GM18519 (cell line): ENCODE measurements around the gene RUNX2.

Experiments
- ATAC-seq: cut with Tn5 transposase; IDR thresholded peaks from one replicate; pipeline ENCODE4 v1.9.1; 2021; ENCODE audit warnings: mild to moderate bottlenecking, moderate library complexity; ENCODE audit not compliant: unreplicated experiment, low FRiP score

The RUNX2 gene

DNA sequence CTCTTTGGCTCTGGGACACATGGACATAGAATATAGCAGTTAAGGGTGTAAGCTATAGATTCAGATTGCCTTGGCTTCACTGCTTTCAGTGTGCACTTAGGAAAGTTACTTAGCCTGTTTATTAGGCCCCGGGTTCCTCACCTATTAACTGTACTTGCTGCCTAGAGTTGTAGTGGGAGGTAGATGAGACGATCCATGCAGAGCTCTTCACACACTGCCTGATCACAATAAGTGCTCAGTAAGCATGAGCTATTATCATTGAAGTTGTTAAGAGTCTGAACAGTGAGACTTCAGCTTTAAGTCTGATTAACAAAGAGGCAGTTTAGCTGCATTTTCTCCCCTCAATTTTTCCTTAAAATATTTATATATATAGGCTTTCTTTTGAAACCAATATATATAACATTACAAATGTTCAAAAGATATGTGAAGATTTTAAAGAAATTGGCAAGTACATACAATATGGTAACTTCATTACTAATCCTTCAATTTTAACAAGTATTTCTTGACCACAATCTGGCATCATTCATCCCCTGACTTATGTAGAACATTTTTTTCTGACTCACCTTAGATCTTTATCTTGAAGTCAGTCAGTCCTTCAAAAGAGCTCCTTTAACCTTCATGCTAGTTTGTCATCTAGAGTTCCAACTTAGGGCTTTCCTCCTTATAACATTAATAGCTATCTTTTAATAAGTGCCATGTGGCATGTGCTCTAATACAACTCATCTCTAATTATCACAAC is 70.1 kb downstream of the RUNX2 start:
- no peak for ATAC-seq

DNA sequence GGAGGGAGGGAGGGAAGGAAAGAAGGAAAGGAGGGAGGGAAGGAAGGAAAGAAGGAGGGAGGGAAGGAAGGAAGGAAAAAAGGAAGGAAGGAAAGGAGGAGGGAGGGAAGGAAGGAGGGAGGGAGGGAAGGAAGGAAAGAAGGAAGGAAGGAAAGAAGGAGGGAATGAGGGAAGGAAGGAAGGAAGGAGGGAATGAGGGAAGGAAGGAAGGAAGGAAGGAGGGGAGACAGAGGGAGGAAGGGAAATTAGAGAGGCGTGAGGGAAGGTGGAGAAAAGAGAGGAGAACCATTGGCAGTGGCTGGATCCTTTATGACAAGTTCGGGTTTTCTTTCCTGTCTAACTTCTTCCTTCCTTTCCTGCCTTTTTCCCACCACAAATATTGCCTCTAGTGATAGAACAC is 71.9 kb downstream of the RUNX2 start:
- no peak for ATAC-seq

DNA sequence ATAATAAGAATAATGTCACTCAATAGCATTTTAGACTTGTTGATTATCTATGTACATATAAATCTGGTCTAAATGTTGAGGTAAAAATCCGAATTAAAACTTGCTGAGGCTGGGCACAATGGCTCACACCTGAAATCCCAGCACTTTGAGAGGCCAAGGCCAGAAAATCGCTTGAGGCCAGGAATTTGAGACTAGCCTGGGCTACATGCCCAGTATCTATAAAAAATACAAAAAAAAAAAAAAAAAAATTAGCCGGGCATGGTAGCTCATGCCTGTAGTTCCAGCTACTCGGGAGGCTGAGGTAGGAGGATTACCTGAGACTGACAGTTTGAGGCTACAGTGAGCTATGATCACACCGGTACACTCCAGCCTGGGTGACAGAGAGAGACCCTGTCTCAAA is 83.8 kb downstream of the RUNX2 start:
- no peak for ATAC-seq

DNA sequence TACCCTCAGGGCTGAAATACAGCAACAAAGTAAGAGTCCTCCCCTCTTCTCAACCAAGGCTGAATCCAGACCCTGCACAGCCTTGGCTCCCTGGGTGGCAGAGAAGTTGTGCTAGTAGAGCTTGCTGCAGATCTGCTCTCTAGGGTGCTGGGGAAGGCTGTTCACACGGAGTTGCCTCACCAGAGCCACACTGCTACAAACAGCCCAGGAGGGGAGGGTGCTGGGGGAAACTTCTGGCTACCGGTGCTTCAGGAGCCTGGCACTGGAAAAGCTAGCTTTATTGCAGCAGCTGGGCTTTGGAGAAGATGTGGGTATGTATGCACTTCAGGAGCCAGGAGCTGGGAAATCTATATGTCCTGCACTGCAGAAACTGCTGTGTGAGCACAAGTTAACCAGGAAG is 87.2 kb downstream of the RUNX2 start:
- ATAC-seq: no peak

DNA sequence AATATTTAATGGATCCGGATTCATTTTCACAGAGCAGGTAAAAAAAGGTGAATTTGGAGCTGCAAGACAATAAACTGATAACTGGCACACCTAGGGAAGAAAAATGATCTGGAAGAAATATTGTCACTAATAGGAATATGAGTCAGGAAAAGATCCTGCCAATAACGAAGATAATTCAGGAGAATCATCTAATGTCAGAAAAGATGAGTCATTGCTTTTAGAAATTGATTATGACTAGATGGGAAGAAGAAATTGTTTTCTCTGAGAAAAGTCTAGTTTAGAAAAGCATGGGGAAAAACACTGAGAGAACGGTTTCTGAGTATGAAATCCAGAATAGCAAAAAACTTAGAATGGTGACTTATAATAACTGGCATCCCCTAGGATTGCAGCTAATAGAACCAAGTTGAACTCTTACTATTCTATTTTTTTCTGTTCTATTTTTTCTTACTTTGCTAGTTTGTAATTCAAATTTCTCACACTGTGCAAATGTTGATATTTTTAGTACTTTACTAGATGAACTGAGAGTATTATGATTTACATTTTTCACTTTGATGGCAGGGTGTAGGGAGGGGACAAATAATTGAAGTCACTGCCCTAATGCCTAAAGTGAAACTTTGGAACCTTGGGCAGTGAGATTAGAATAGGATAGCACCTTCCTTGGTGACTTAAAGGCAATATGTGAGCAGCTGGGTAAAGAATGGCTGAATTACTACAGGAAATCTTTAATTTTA is 87.8 kb downstream of the RUNX2 start:
- ATAC-seq: no peak

DNA sequence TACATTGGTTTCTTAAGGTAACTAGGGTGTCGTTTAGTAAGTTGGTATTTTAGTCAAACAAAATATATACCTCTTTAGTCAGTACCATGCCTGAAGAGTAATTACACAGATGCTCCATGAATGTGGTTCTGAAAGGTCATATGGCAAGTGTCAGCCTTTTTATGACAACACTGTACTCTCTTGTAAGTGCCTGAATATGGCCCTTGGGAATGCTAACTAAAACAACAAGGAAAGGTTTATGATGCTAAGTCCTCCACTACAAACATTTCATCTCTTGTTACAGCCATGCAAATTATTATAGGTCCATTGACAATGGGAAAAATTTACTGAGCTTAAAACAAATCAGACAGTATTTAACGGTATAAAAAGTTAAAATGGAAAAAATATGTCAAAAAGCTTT is 88.6 kb downstream of the RUNX2 start:
- ATAC-seq: no peak

DNA sequence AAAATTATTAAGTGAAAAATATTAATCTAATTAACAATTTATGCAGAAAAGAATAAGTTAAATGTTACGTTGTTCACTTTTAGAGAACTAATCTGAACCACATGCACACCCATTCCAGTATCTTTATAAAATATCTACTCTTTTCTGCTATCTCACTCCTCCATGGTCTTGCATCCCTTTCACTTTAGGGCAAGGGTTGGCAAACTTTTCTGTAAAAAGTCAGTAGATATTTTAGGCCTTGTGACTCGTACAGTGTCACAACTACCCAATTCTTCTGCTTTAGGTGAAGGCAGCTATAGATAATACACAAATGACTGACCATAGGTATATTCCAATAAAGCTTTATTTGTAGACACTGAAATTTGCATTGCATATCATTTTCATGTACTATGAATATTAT is 89.3 kb downstream of the RUNX2 start:
- no peak for ATAC-seq

DNA sequence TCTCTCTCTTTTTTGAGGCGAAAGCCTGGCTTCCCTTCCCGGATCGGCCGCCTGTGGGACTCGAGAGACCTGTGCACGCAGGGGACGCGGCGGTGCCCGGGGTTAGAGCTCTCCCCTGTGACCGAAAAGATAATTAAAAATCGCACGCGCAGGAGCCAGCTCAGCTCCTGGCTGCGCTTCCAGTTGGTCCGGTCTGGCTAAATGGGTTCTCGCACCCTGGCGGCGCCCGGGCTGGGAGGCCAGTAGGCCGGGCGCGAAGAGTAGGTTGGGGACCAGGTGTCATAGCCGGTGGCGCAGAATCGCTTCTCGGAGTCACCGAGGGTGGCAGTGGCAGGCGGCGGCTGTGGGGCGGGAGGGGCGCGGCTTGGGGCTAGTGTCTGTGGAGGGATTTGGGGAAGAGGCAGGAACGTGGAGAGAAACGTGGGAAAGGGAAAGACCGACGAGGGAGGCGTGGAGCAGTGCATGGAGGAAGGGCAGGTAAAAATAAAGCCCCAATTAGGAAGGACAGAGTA is 91.5 kb downstream of the RUNX2 start:
- no peak for ATAC-seq

DNA sequence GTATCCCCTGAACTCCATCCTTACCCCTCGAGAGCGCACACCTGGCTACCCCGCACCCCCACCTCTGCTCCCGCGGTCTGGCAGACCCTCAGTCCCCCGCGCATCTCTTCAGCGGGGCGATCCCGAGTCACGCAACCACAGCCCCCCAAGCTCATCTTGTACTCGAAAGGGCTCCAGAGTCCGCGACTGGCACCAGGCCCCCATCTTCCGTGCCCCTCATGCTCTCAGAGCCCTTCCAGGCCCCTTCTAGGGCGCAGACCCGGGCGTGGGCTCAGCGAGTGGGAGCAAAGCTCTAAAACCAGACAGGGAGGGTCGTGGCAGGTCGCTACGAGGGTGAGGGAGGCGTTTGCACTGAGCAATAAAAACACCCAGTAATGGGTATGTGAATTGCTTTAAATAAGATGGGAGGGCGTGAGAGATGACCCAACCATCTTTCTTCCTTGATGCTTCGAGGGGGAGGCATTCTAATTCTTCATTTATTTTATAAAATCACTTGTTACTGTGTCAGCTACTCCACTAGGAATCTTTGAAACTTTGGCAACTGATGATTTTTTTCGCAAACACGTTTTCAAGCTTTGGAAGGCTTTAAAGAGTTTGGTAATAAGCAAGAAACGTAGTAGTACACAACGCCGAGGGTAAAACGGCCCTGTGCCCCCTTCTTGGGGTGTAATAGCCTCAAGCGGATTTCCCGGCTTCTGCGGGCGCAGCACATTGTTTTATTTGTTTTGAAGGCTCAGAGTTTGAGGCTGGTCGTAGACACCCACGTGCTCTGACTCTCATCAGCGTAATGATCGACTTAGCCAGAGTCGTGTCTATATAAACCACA is 92.2 kb downstream of the RUNX2 start:
- ATAC-seq: no peak

DNA sequence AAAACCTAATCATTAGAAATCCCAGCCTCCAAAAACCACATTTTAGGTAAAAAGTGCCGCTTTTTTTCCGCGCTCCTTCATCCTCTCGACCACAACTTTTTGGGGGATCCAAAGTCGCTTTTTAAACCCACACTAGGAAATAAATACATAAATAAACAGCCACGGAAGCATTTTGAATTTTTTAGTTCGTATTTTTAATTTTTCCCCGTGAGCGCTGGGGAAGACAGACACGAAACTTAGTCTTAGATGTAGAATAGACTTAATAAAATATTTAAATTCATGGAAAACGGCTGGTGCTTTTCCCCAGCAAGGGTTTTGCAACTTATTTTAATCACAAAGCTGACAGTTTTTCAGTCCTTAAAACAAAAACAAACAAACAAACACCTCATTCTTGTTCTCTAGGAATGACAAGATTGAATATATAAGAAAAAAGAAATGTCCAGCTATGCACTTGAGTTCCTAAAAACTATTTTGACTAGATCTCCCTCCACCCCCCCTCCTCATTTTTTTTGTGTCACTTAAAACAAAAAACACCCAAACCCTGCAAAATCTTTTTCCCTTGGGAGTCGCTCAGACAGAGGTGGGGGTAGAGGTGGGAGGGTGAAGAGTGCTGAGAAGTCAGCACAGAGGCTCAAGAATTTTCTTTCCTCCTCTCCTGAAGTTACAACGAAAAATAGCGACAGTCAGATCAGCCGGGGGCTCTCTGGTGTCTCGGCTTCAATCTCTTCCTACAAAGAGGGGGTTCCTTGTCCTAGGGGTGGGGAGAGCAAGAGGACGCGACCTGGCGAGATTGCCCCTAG is 93.0 kb downstream of the RUNX2 start:
- ATAC-seq: no peak

DNA sequence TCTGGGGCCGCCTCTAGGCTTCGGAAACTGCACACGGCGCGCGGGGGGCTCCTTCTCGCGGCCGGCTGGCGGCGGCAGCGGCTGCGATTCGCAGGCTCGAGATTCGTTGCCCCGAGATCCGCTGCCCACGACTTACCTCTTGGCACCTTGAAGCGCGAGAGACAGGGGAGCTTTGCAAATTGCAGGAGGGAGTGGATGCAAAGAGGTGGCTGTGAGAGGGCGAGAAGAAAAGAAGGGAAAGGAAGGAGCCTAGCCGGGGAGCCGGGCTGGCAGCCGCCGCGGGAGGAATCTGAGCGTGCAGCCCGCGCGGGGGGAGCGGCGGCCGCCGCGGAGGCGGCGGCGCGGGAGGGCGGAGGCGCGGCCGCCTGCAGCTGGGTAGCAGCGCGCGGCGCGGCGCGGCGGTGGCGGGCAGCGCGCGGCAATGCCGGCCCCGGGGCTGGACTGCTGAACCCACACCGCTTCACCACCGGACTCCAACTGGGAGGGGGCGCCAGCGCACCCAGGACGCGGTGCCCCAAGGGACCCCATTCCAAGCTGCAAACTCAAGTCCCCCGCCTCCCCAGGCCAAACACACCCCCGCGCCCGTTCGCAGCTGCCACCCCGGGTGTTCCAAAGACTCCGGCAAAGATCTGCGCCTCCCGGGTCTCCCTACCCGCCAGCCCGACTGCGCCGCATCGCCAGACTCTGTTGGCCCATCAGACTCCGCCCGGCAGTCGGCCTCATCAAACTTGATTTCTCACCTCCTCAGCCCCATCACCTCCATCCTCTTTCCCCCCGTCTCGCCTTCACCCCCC is 93.8 kb downstream of the RUNX2 start:
- ATAC-seq: no peak

DNA sequence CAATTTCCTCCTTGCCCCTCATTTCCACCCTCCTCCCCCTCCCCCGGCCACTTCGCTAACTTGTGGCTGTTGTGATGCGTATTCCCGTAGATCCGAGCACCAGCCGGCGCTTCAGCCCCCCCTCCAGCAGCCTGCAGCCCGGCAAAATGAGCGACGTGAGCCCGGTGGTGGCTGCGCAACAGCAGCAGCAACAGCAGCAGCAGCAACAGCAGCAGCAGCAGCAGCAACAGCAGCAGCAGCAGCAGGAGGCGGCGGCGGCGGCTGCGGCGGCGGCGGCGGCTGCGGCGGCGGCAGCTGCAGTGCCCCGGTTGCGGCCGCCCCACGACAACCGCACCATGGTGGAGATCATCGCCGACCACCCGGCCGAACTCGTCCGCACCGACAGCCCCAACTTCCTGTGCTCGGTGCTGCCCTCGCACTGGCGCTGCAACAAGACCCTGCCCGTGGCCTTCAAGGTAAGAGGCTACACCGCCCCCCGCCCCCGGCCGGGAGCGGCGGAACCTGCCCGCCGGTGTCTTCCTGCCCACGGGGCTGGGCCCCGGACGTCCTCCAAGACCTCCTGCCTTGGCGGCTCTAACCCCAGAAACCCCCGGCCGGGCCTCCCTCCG is 94.5 kb downstream of the RUNX2 start:
- no peak for ATAC-seq

DNA sequence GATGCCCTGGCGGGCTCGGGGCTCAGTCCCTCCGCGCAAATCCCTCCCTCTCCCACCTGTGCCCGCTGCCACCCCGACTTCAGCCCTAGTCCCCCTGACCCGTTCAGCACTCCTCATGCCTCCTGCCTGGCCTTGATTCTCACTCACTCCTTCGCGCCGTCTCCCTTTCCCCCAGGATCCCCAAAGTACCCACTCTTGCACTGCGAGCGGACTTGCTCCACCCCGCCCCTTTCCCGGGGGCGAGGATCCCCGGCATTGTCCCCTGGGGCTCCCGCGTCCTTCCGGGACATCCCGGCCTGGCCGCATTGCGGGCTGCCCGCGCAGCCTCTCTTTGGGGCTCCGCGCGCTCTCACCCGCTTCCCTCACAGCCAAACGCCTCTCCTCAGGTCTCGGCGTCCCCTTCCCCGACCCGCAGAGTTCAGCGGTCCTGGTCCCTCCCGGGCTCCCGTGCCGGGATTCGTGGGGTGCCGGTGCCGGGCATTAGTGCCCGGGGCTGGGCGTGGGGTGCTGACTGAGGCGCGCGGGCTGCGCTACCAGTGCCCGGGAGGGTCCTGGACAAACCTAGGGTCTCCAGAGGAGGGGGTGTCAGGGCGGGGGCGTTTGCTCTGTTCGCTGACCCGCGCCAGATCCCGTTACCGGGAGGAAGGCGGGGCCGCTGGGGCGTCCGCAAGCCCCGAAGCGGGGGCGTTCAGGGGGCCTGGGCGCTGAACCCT is 95.1 kb downstream of the RUNX2 start:
- no peak for ATAC-seq

DNA sequence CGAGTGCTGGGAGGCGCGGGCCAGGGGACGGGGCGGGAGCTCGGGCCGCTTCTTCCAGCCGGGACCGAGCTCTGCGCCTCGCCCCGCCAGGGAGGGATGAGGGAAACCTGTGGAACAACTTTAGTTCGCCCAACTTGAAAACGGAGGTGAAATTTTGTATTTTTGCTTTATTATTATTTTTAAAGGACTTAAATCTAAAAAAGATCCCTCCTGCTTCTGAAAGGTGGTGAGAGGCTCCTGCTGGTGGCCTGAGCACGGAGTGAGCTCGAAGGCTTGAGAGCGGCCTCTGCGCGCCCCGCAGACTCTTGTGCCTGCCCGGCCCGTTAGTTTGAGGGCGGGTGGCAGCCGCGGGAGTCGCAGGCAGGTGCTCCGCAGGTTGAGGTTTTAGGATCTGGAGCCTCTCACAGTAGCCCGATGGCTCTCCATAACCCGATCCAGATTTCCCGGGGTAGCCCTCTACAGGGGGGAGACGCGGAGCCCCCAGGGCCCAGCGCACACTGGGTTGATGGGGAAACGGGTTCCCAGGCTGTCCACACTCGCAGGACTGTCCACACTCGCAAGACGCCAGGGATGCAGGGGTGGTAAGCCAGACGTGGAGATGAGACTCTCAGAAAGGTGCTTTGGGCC is 95.8 kb downstream of the RUNX2 start:
- ATAC-seq: no peak

DNA sequence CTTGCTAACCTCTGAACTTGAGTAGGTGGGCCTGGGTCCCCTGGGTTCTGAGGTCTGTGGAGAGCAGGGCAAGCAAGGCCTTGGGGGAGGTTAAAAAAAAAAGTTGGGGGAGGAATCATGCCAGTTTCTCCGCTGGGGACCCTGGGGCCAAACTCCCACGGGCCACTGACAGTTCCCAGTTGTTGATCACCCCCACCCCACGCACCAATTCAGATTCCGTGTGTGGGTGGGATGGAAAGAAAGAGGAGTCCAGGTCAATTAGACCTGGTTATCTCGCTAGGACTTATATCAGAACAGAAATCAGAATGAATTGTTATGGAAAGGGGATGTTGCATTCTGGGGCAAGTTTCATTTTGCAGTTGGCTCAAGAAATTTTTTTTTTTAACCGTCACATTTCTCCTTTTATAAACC is 96.3 kb downstream of the RUNX2 start:
- ATAC-seq: no peak

DNA sequence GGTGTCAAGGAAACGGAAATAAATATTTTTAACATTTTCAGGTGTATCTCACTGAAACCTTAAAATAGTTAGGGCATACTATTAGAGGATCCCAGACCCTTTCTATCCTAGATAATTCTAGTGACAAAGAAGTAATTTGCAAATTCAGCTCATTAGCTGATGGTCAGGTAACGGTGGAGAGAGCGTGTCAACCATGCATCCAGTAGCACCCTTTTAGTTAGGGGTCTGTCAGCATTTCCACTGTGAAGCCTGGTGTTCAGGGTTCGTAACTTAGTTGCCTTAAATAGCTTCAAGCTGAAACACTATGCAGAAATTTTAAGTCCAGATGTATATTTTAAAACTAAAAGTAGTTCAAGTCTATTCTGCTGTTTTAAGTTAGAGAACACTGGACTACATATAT is 98.1 kb downstream of the RUNX2 start:
- no peak for ATAC-seq

DNA sequence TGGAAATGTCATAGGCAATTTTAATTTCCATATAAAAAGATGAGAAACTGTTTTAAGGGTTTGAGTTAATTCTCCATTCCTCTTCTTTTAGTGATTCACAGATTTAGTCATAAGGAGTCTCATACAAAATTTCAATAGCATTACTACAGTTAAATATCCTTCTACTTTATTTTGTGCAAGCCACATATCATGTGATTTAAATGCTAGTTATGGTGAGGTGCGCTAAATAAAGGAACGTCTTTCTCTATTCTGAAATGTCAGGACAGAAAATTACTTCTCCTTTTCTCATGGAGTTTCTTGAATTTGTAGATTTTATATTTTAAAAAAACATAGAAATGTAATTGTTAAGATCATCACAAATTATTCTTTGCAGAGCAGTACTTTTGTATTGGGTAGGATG is 99.6 kb downstream of the RUNX2 start:
- no peak for ATAC-seq

DNA sequence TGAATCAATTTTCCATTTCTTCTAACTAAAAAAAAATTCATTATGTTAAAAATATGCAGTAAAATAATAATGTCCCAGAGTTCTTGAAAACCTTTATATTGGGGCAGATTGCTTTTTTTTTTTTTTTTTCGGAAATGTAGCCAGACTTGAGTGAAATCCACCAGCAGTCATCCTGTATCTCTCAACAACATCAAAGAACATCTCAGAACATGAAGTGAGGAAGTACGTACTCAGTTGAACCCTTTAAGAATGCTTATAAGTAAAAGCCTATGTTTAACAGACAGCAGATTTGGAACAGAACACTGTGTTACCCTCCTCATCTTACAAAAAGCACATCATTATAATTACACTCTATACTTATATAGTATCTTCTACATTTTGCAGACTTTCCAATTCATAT is 100.6 kb downstream of the RUNX2 start:
- ATAC-seq: no peak
